ENCODE results near the gene UBAP1L.
A peak's percentile ranks its signal among the peaks of the same experiment; 100 is the strongest.
"Not testable (repeated sequence)": the region's sequence is repeated elsewhere in the genome, so short reads cannot be mapped to it uniquely, and the experiment has no call there.

The UBAP1L gene

DNA sequence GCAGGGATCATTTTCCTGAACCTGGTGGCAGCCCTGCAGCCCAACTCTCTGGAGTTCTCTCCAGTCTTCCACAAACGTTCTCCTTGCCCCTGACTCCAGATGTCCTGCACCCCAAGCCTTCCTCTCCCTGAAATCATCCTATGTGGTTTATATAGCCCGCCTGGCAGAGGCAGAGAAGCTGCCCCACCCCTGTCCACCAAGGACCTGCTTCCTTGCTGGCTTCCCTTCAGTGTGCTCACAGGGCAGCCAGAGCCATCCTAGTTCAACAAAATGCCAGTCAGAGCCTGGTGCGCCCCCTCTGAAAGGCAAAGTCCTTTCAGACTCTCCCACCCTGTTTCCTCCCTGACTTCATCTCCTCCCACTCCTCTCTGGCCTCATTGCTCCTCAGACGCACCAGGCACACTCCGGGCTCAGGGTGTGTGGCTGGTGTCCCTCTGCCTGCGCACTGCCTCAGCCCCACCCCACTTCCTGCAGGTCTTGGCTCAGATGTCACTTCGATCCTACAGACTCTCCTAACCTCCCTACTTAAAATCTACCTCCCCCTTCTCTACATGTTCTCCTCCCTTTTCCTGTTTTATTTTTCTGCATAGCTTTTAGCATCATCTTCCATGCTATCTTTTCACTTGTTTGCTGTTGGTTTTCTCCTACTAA, 32.6 kb downstream of the UBAP1L start:
- DNase-seq, result peak; percentile 58

GRCh38 chr15:65081758-65082157, 33.2 kb downstream of the UBAP1L start:
- DNase-seq, result peak; percentile 61

DNA sequence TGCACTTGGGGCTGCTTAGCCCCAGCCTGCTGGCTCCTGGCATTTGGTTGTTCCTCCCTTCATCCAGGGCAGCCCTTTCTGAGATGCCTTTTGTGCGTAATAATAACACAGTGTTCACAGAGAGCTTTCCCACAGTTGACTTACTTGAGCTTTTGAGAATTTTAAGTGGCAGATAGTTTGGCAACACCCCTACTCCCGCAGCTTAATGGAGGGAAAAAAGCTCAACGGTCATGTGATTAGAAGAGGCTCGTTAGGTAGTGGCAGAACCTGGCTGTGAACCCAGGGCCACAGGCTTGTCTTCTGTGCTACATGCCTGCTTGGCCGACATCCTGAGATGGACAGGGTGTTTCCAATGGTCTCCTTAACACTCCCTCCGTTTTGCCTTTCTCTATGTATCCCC, 33.7 kb downstream of the UBAP1L start:
- no peak for DNase-seq

DNA sequence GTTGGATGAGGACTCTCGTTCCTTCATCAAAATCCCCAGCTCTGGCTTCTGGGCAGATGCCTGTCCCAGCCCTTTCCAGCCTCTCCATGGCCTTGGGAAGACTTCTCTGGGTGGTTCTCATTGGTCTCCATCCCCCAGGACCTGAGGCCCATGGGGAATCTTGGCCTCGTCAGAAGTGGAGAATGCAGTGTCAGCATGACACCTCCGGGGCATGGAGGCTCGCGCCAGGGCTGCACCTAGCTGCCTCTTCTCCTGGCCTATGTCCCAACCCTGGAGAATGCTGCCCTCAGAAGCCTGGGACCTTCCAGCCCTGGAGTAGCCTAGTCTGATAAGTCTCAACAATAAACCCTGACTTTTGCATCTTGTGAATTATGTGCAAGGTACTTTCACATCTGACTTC, 35.4 kb downstream of the UBAP1L start:
- no peak for DNase-seq

GRCh38 chr15:65077981-65078352, 37.0 kb downstream of the UBAP1L start:
- peak; percentile 79 for DNase-seq

GRCh38 chr15:65077291-65077980, 37.6 kb downstream of the UBAP1L start:
- DNase-seq, result no peak

- no peak for DNase-seq
Measured at GRCh38 chr15:65076486-65077290, 38.3 kb downstream of the UBAP1L start, which contains the start of gene KBTBD13. Gene KBTBD13, plus strand, starts transcription at chr15:65076746. Its CDS starts 70 bp downstream, at chr15:65076816.

DNA sequence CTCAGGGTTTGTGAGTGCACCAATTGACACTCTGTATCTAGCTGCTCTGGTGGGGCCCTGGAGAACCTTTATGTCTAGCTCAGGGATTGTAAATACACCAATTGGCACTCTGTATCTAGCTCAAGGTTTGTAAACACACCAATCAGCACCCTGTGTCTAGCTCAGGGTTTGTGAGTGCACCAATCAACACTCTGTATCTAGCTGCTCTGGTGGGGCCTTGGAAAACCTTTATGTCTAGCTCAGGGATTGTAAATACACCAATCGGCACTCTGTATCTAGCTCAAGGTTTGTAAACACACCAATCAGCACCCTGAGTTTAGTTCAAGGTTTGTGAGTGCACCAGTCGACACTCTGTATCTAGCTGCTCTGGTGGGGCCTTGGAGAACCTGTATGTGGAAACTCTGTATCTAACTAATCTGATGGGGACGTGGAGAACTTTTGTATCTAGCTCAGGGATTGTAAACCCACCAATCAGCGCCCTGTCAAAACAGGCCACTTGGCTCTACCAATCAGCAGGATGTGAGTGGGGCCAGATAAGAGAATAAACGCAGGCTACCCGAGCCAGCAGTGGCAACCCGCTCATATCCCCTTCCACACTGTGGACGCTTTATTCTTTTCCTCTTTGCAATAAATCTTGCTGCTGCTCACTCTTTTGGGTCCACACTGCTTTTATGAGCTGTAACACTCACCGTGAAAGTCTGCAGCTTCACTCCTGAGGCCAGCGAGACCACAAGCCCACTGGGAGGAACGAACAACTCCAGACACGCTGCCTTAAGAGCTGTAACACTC, 39.2 kb downstream of the UBAP1L start:
- DNase-seq, result not testable (repeated sequence)

GRCh38 chr15:65074946-65075345, 40.1 kb downstream of the UBAP1L start:
- DNase-seq, result not testable (repeated sequence)

GRCh38 chr15:65072617-65073016, 42.4 kb downstream of the UBAP1L start:
- no peak for DNase-seq

- no peak for DNase-seq
Measured at GRCh38 chr15:65072027-65072426, 43.0 kb downstream of the UBAP1L start.

DNA sequence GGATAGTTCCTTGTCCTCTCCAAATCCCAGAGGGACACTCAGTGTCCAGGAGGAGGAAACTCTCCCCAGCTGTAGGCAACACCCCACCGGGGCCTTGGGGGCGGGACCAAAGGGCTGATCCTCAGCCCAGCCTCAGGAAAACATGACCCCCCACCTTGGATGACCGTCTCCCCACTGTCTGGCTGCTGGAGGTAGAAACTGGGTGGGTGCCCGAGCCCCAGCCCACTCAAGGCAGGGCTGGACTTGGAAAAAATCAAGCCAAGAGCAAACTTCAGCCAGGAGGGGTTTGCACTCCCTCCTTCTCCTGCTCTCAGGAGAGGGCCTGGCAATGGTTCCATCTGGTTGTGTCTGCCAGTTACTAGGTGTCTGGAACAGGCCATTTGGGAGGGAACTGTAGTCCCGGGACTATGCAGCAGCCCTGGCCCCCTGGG, 43.6 kb downstream of the UBAP1L start:
- no peak for DNase-seq

DNA sequence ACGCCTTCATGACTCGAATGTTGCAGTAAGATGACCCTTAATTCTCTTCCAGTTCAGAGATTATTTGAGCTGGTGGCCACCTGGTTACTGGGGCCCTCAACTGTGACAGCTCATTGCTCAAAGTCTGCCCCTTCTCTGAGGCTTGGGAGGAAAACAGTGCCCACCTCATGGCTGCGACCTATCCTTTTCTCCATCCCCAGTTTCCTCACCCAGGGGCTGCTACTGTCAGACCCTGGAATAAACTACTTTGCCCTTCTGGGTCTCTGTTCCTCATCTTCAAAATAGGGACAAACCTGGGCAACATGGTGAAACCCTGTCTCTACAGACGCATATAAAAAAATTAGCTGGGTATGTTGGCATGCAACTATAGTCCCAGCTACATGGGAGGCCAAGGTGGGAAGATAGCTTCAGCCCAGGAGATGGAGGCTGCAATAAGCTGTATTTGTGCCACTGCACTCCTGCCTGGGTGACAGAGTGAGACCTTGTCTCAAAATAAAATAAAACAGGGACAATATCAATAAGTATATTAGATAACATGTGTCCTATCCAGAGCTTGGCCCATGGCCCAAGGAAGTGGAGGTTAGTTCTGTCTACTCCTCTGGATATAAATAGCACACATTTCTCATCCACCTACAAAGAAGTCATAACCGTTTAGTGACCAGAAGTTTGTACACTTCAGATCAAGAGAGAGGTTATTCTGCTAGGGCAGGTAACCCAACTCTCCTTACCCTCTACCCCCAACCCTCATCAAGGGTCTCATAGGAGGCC, 45.0 kb downstream of the UBAP1L start:
- DNase-seq, result no peak

DNA sequence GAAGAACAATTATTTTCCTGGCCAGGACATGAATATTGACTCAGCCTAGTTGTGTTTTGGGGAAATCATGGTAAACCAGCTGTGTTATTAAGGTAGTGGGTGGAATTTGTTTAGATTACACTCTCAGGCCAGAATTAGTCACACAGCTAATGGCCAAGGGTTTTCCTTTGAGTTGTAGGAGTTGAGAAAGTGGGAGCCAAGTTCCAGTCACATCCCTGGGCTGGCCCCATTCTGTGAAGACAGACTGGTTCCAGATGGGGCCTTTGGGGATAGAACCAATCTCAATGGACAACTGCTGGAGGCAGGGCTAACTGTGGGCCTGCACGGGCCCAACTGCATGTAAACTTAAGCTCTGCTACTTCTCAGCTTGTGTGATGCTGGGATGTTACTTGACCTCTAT, 45.8 kb downstream of the UBAP1L start:
- DNase-seq, result no peak

- no peak for DNase-seq
Measured at GRCh38 chr15:65068403-65068788, 46.6 kb downstream of the UBAP1L start.

GRCh38 chr15:65067645-65068402, 47.2 kb downstream of the UBAP1L start, which contains the start of gene RASL12:
Gene RASL12, minus strand, starts transcription at chr15:65067991. Its CDS starts 156 bp downstream, at chr15:65067835.
- no peak for DNase-seq

GRCh38 chr15:65067317-65067644, 47.7 kb downstream of the UBAP1L start:
- DNase-seq, result no peak

GRCh38 chr15:65066635-65067316, 48.2 kb downstream of the UBAP1L start:
- no peak for DNase-seq

DNA sequence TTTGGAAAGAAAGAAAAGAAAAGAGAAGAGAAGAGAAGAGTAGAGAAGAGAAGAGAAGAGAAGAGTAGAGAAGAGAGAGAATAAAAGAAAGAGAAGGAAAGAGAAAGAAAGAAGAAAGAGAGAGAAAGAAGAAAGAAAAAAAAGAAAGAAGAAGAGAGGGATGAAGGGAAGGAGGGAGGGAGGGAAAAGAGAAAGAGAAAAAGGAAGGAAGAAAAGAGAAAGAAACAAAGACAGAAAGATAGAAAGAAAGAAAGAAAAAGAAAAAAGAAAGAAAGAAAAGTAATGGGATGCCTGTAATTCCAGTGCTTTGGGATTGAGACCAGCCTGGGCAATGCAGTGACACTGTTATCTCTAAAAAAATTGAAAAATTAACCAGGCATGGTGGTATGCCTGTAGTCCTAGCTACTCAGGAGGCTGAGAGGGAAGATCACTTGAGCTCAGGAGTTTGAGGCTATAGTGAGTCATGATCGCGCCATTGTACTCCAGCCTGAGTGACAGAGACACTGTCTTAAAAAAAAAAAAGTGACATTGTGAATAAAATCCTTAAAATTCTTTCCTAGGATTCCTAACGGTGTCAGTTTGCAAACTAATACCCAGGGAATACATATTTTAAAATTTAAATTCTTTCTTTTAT, 48.9 kb downstream of the UBAP1L start:
- no peak for DNase-seq

GRCh38 chr15:65062726-65063125, 52.3 kb downstream of the UBAP1L start:
- DNase-seq, result no peak
